GM13977 (cell line): ENCODE measurements around the gene ADCY2.
A peak's percentile ranks its signal among the peaks of the same experiment; 100 is the strongest.

ENCODE experiments used
- DNase-seq: peaks from one replicate; pipeline ENCODE4 v3.0.0; 2012; ENCODE audit warnings: low spot score
- in situ Hi-C: fragments of 300-500 bp; cut with MboI; formaldehyde crosslinking; loops from one replicate; pipeline ENCODE4 v1.12.0; 2022; ENCODE audit warnings: low sequenced_read_pairs, low pct_unique_long_range_greater_than_20kb, mixed read lengths, inconsistent platforms; ENCODE audit not compliant: unreplicated experiment
- TF ChIP-seq, protein P1 (sequence below): IDR thresholded peaks from 2 replicates; pipeline ENCODE4 v1.5.1; 2012; ENCODE audit warnings: mild to moderate bottlenecking, control low read depth; ENCODE audit not compliant: insufficient read depth; ENCODE audit errors: extremely low read depth, missing control alignments

ADCY2 gene

DNA sequence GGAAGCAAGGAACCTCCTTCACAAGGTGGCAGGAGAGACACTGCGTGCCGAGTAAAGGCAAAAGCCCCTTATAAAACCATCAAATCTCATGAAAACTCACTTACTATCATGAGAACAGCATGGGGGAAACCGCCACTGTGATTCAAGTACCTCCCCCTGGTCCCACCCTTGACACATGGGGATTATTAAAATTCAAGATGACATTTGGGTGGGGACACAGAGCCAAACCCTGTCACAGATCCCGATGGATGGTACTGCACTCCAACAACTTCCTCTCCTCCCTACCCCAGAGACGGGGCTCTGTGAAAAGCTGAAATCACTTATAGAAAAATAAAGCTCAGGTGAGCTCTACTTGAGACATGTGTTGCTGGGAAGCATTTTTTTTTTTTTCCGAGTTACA is 10.3 kb upstream of the ADCY2 start:
- TF ChIP-seq, protein P1, sequence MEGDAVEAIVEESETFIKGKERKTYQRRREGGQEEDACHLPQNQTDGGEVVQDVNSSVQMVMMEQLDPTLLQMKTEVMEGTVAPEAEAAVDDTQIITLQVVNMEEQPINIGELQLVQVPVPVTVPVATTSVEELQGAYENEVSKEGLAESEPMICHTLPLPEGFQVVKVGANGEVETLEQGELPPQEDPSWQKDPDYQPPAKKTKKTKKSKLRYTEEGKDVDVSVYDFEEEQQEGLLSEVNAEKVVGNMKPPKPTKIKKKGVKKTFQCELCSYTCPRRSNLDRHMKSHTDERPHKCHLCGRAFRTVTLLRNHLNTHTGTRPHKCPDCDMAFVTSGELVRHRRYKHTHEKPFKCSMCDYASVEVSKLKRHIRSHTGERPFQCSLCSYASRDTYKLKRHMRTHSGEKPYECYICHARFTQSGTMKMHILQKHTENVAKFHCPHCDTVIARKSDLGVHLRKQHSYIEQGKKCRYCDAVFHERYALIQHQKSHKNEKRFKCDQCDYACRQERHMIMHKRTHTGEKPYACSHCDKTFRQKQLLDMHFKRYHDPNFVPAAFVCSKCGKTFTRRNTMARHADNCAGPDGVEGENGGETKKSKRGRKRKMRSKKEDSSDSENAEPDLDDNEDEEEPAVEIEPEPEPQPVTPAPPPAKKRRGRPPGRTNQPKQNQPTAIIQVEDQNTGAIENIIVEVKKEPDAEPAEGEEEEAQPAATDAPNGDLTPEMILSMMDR, result no peak
- in situ Hi-C loops, result no loop called here
- DNase-seq, result no peak

DNA sequence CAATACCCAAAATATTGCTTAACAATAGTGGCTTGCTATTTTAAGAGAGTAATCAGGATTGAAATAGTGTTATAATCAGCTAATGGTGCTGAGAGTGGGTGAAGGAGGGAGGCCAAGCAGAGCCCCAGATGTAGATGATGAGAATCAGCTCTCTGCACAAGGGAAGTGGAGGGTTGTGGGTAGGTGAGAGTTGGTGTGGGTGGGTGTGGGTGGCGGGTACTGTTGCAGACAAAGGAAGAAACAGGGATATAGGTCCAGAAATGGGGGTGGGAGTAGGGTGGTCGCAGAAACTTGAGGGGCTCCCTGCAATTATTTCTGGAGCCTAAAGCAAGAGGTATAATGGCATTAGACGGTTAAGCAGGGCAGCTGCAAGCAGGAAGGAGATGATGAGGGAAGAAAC is 7.4 kb upstream of the ADCY2 start:
- in situ Hi-C loops, result no loop called here
- TF ChIP-seq, protein P1, result no peak
- DNase-seq, result no peak

DNA sequence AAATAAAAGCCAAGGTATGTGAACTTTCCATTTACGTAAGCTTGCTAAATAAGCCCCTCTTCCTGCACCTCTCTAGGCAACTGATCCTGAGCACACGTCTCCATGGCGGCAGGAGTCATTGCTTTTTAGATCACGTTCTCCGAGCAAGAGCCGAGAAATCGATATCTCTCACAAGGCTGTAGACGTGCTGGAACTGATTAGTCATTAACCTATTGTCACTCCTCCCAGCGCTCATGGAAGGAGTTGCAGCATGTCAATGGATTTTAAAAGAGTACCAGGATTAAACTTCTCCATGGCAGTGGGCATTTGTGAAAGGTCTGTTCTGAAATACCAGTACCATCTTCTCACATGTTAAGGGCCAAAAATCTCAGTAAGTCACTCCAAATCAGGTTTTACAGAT is 4.7 kb upstream of the ADCY2 start:
- TF ChIP-seq, protein P1, result no peak
- in situ Hi-C loops, result no loop called here
- no peak for DNase-seq

DNA sequence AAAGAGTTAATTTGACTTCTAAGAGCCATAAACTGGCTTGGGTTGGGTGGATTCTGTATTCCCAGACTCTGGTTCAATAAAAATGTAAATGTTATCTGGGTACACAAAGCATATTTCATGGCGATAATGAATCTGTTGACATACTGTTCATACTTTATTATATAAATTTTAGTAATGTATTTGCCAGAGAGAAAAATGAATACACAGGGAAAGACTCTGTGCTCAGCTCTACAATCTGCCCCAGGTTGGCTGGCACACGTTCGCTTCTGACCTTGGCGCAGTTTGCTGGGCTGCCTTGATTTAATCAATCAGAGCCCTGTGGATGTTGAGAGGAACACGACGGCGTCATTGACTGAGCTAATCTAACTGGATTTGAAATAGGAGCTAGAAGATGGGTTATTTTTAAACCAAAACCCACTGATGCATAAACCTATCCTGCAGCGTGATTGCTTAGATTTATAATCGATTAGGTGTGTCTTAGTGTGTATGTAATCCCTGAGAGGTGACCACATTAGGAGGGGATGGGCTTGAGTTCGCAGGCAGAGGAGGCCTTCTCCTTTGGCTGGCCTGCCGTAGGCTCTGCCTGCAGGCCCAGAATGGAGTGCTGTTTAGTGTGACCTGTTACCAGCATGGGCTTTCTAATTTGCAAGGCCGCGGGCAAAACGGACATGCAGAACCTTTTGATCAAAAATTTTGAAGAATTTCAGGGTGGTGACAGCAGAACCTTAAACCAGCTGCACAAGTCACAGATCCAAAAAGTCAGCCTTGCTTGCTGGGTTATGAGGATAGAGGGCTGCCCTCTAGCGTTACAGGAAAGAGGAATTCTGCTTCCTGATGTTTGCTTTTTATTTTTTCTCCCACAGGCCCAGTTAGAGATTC is 3.9 kb upstream of the ADCY2 start:
- in situ Hi-C loops, result no loop called here
- DNase-seq, result no peak
- TF ChIP-seq, protein P1, result peak; percentile 30

DNA sequence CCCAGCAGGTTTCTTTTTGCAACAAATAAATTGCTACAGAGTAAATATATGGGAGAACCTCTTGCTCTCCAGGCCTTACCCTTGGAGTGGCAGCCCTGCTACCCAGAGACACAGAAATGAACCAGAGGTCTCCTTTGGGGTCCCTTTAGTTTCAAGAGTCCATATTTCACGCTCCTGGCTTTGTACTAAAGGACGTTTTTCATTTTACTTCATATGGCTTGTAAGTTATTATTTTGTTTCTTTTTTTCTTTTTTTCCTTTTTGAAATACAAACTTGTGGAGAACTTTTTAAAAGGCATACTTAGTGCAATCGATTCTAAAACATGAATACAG is 3.3 kb upstream of the ADCY2 start:
- in situ Hi-C loops, result no loop called here
- DNase-seq, result no peak
- TF ChIP-seq, protein P1, result no peak

DNA sequence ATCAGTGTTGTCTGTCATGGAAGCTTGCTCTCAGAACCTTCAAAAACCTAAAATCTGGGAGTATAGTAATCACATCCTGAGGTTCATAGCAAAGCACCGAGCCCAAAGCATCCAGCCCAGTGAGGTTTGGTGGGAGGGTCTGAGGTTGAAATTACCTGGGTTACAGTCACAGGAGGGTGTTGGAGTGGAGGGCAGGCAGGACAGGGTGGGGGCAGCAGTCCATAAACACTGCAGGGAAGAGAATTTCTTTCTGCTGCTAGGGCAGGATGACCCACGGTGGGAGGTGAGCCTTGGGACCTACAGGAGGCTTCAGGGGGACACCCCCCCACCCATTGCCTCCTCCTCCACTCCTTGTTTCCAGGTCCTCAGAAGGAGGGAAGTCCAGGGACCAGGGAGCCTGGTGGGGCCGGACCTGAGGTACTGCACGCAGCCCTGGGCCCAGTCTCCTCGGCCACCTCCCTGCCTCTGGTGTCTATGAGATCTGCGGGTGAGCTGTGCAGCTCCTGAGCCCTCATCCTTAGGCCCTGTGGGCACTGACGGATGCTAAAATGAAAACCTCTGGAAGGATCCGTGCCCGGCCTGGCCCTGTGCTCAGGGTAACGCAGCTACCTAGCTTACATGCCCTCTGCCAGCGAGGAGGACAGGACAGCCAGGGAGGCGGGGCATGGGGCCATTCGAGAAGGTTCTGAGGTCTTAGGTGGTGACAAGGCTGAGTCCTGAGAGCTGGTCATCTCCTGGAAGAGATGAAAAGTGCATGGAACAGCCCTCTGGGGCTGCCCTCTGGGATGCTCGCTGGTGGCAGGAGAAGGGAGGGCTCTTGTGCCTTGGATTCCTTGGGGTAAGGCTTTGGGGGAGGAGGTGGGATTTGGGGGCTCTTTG is 1.8 kb upstream of the ADCY2 start:
- in situ Hi-C loops, result no loop called here
- DNase-seq, result no peak
- TF ChIP-seq, protein P1, result no peak
